IMR-90 (cell line): ENCODE data around the gene EXOC3L2. TPM values are rescaled to one million over a fixed set of nuclear protein-coding genes. Genes with fewer than 3 reads are reported as not detected.

Experiments
- ATAC-seq: fragments of 200-7000 bp; cut with Tn5 transposase; 2 replicates; pipeline ENCODE4 v1.9.1; 2020; ENCODE audit warnings: low read depth, mild to moderate bottlenecking, moderate library complexity
- BruUV-seq: library from RNA; stranded (reverse); fragments of 400-500 nt; replicated peaks from 2 replicates; lab custom pipeline; 2021; lab: Mats Ljungman, UMichigan
- CTCF ChIA-PET: fragments of 300-600 bp; formaldehyde crosslinking; extraction: SDS; loops from one replicate; lab custom pipeline; 2021; ENCODE audit warnings: antibody characterized with exemption; lab: Yijun Ruan, JAX
- POLR2A ChIA-PET: fragments of 300-600 bp; sonication (Branson Sonifier 250); formaldehyde crosslinking; loops from one replicate; lab custom pipeline; 2022; ENCODE audit warnings: antibody characterized with exemption; ENCODE audit not compliant: unreplicated experiment; lab: Charles Lee
- DNase-seq: peaks from one replicate; pipeline ENCODE4 v3.0.0; 2013
- H2AFZ ChIP-seq: replicated peaks from 2 replicates; pipeline ENCODE3; 2013; ENCODE audit warnings: low read length, mild to moderate bottlenecking; ENCODE audit not compliant: poor library complexity
- H2AK5ac ChIP-seq: 2 replicates; pipeline ENCODE4 v1.6.1; 2013; ENCODE audit warnings: low read depth, low read length, inconsistent platforms
- H2AK9ac ChIP-seq: replicated peaks from 2 replicates; pipeline ENCODE3; 2013; ENCODE audit warnings: mild to moderate bottlenecking, low read depth, low read length, moderate library complexity; ENCODE audit not compliant: poor library complexity
- H2BK120ac ChIP-seq: 2 replicates; pipeline ENCODE4 v1.6.1; 2013; ENCODE audit warnings: low read depth, low read length, inconsistent platforms
- H2BK15ac ChIP-seq: 3 replicates; pipeline ENCODE4 v1.6.1; 2013; ENCODE audit warnings: low read depth, low read length, inconsistent platforms
- H2BK20ac ChIP-seq: 2 replicates; pipeline ENCODE4 v1.6.1; 2013; ENCODE audit warnings: low read depth, mild to moderate bottlenecking, inconsistent platforms, low read length, moderate library complexity
- H2BK5ac ChIP-seq: 2 replicates; pipeline ENCODE4 v1.6.1; 2013; ENCODE audit warnings: mild to moderate bottlenecking, low read depth, low read length, inconsistent platforms; ENCODE audit not compliant: poor library complexity, severe bottlenecking
- H3K14ac ChIP-seq: replicated peaks from 2 replicates; pipeline ENCODE4 v1.6.1; 2013; ENCODE audit warnings: low read depth, low read length, inconsistent platforms
- H3K18ac ChIP-seq: 2 replicates; pipeline ENCODE4 v1.6.1; 2013; ENCODE audit warnings: low read depth, low read length, control low read depth
- H3K23ac ChIP-seq: 2 replicates; pipeline ENCODE4 v1.6.1; 2013; ENCODE audit warnings: low read depth, low read length, inconsistent platforms
- H3K27ac ChIP-seq: 2 replicates; pipeline ENCODE4 v1.5.1; 2013; ENCODE audit warnings: mild to moderate bottlenecking, control low read depth, low read length; ENCODE audit not compliant: insufficient read depth
- H3K27me3 ChIP-seq: 2 replicates; pipeline ENCODE4 v1.6.1; 2013; ENCODE audit warnings: low read length; ENCODE audit not compliant: control insufficient read depth, insufficient read depth
- H3K36me3 ChIP-seq: 2 replicates; pipeline ENCODE4 v1.6.1; 2013; ENCODE audit warnings: low read length, mixed read lengths; ENCODE audit not compliant: control insufficient read depth, insufficient read depth
- H3K4ac ChIP-seq: 2 replicates; pipeline ENCODE4 v1.6.1; 2013; ENCODE audit warnings: low read depth, low read length, inconsistent platforms
- H3K4me1 ChIP-seq: 2 replicates; pipeline ENCODE4 v1.6.1; 2013; ENCODE audit warnings: low read length, mixed read lengths; ENCODE audit not compliant: control insufficient read depth, insufficient read depth
- H3K4me2 ChIP-seq: 2 replicates; pipeline ENCODE4 v1.6.1; 2013; ENCODE audit warnings: low read depth, mild to moderate bottlenecking, control low read depth, low read length, moderate library complexity
- H3K4me3 ChIP-seq: 2 replicates; pipeline ENCODE4 v1.5.1; 2013; ENCODE audit warnings: low read depth, mild to moderate bottlenecking, control low read depth, low read length, moderate library complexity; ENCODE audit not compliant: insufficient read depth
- H3K56ac ChIP-seq: 2 replicates; pipeline ENCODE4 v1.6.1; 2013; ENCODE audit warnings: low read length, inconsistent platforms; ENCODE audit not compliant: insufficient read depth; ENCODE audit errors: extremely low read depth
- H3K79me1 ChIP-seq, 2 experiments: 2 replicates each; pipeline ENCODE4 v1.6.1; 2013; ENCODE audit warnings: low read length in 2 of 2, inconsistent platforms in 1 of 2, low read depth in 1 of 2
- H3K9ac ChIP-seq: 2 replicates; pipeline ENCODE4 v1.6.1; 2013; ENCODE audit warnings: low read depth, low read length, control low read depth
- H3K9me1 ChIP-seq: 2 replicates; pipeline ENCODE4 v1.6.1; 2013; ENCODE audit warnings: low read length, inconsistent platforms; ENCODE audit not compliant: insufficient read depth
- H3K9me3 ChIP-seq: 2 replicates; pipeline ENCODE4 v1.6.1; 2013; ENCODE audit warnings: low read length; ENCODE audit not compliant: control insufficient read depth, insufficient read depth
- H4K20me1 ChIP-seq: 2 replicates; pipeline ENCODE4 v1.6.1; 2013; ENCODE audit warnings: low read length, inconsistent platforms; ENCODE audit not compliant: insufficient read depth
- H4K5ac ChIP-seq: 2 replicates; pipeline ENCODE4 v1.6.1; 2013; ENCODE audit warnings: mild to moderate bottlenecking, low read depth, low read length, control low read depth
- H4K8ac ChIP-seq, 2 experiments: 2 replicates each; pipeline ENCODE4 v1.6.1; 2013; ENCODE audit warnings: low read depth in 2 of 2, low read length in 2 of 2, control low read depth in 1 of 2, inconsistent platforms in 1 of 2
- H4K91ac ChIP-seq: 2 replicates; pipeline ENCODE4 v1.6.1; 2013; ENCODE audit warnings: low read depth, low read length, inconsistent platforms; ENCODE audit not compliant: insufficient read depth
- CHD1 ChIP-seq: IDR thresholded peaks from 2 replicates; pipeline ENCODE4 v1.6.1; 2012; ENCODE audit warnings: low read depth, low read length, improper control_type of control experiment
- MXI1 ChIP-seq: IDR thresholded peaks from 2 replicates; pipeline ENCODE4 v1.6.1; 2012; ENCODE audit warnings: low read depth, mild to moderate bottlenecking, low read length, moderate library complexity, borderline replicate concordance
- RAD21 ChIP-seq: IDR thresholded peaks from 2 replicates; pipeline ENCODE4 v1.6.1; 2012; ENCODE audit warnings: low read length, improper control_type of control experiment
- RCOR1 ChIP-seq: IDR thresholded peaks from 2 replicates; pipeline ENCODE4 v1.6.1; 2012; ENCODE audit warnings: mild to moderate bottlenecking, low read length, improper control_type of control experiment; ENCODE audit not compliant: insufficient replicate concordance
- RFX5 ChIP-seq: IDR thresholded peaks from 2 replicates; pipeline ENCODE4 v1.8.0; 2012; ENCODE audit warnings: low read depth, mild to moderate bottlenecking, low read length, moderate library complexity
- WGBS, 2 experiments: methylation state at CpG; one replicate each; pipeline versions ENCODE4 v1.1.5 to v1.1.7; 2013; ENCODE audit warnings: missing lambda C conversion rate in 2 of 2; ENCODE audit not compliant: insufficient read length in 1 of 2; ENCODE audit errors: extremely low coverage in 2 of 2; 5-methylcytosine and 5-hydroxymethylcytosine counted together
- dilution Hi-C: fragments of 300-500 bp; cut with HindIII; formaldehyde crosslinking; loops from one replicate; pipeline ENCODE4 v1.14.3; 2018; ENCODE audit warnings: low sequenced_read_pairs; ENCODE audit not compliant: unreplicated experiment
- in situ Hi-C: fragments of 300-500 bp; cut with MboI; formaldehyde crosslinking; loops from 3 replicates; pipeline ENCODE4 v1.14.3; 2019; ENCODE audit warnings: low sequenced_read_pairs, inconsistent platforms, mixed read lengths
- intact Hi-C: fragments of 100-400 bp; cut with micrococcal nuclease; formaldehyde crosslinking; loops from 2 replicates; pipeline ENCODE4 v1.10.0; 2022
- polyA plus RNA-seq, 3 experiments: library from polyadenylated mRNA; depleted of rRNA; stranded (reverse); fragments of >200 nt; gene quantifications; 2 replicates each; pipeline ENCODE4 v1.2.3, GENCODE V29; 2012; ENCODE audit warnings: low replicate concordance in 1 of 3
- total RNA-seq: library from RNA; depleted of rRNA; stranded (reverse); fragments of >200 nt; gene quantifications from 2 replicates; pipeline ENCODE4 v1.2.3, GENCODE V29; 2012
- TF ChIP-seq, protein P1 (sequence below): fragments of 150-350 bp; IDR thresholded peaks from 2 replicates; pipeline ENCODE4 v1.6.1; 2017; ENCODE audit warnings: mild to moderate bottlenecking, antibody characterized with exemption, low read length, low read depth

Gene EXOC3L2
- total and polyA plus RNA-seq, 2 of the 4 experiments (the other 2 are of a cell fraction) = 0.03 TPM; not detected in 1

DNA sequence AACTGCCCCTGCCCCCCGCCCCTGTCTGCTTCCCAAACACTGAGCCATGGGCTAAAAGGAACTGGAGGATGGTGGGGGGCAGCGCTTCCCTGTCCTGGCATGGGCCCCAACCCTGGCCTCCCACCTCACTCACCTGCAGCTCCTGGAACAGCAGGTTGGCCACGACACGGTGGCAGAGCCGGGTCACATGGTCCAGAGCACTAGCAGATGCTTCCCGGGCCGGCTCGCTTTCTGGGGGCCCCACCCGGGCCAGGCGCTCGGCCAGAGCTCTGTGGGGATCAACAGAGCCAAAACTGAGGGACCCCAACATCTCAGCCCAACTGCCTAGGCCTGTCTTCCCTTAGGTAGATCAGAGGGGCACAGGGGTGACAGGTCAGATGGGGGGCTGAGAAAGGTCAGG is 20.6 kb downstream of the EXOC3L2 start:
- no peak overlapping the region for H3K4me2 ChIP-seq
- ChIA-PET POLR2A (no interaction called here), CTCF (no interaction called here)
- no CpG with 5 or more reads among the region's 11 CpGs for WGBS, 2 experiments
- H4K91ac ChIP-seq = no peak overlapping the region
- in situ Hi-C loops = no loop called here
- H4K8ac ChIP-seq = no peak overlapping the region
- no peak overlapping the region for H3K9ac ChIP-seq
- no peak for DNase-seq
- no peak overlapping the region for H2AK9ac ChIP-seq
- intact Hi-C loops = no loop called here
- H3K36me3 ChIP-seq = no peaks in the 10 kb centered on the region
- no peak overlapping the region for H3K23ac ChIP-seq
- no peaks in the 10 kb centered on the region for H3K9me1 ChIP-seq
- H3K27me3 ChIP-seq = peaks cover 25% of the 10 kb centered on the region
- H2AK5ac ChIP-seq = no peak overlapping the region
- H2BK120ac ChIP-seq = no peak overlapping the region
- no peaks in the 10 kb centered on the region for H4K20me1 ChIP-seq
- no peak overlapping the region for H2BK15ac ChIP-seq
- no peaks in the 10 kb centered on the region for H3K4me1 ChIP-seq
- no peak overlapping the region for H3K4ac ChIP-seq
- no peak overlapping the region for H3K4me3 ChIP-seq
- no peak overlapping the region for H4K5ac ChIP-seq
- H3K27ac ChIP-seq = no peak overlapping the region
- no peak overlapping the region for H2BK5ac ChIP-seq
- dilution Hi-C loops = no loop called here
- no peak overlapping the region for H3K56ac ChIP-seq
- no peaks in the 10 kb centered on the region for H3K79me1 ChIP-seq
- no peak overlapping the region for H2BK20ac ChIP-seq
- no peak overlapping the region for H3K14ac ChIP-seq
- ATAC-seq = no peak
- no peak overlapping the region for H2AFZ ChIP-seq
- no peak overlapping the region for H3K18ac ChIP-seq
- no TSS peak for BruUV-seq
- H3K9me3 ChIP-seq = no peaks in the 10 kb centered on the region
- TF ChIP-seq RAD21 = no peak
- no peak for TF ChIP-seq RCOR1
- TF ChIP-seq CHD1 = no peak
- TF ChIP-seq MXI1 = no peak
- no peak for TF ChIP-seq RFX5
- TF ChIP-seq, protein P1, sequence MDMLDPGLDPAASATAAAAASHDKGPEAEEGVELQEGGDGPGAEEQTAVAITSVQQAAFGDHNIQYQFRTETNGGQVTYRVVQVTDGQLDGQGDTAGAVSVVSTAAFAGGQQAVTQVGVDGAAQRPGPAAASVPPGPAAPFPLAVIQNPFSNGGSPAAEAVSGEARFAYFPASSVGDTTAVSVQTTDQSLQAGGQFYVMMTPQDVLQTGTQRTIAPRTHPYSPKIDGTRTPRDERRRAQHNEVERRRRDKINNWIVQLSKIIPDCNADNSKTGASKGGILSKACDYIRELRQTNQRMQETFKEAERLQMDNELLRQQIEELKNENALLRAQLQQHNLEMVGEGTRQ = no peak
